ENCODE measurements around the gene GLB1L2.

Gene GLB1L2

DNA sequence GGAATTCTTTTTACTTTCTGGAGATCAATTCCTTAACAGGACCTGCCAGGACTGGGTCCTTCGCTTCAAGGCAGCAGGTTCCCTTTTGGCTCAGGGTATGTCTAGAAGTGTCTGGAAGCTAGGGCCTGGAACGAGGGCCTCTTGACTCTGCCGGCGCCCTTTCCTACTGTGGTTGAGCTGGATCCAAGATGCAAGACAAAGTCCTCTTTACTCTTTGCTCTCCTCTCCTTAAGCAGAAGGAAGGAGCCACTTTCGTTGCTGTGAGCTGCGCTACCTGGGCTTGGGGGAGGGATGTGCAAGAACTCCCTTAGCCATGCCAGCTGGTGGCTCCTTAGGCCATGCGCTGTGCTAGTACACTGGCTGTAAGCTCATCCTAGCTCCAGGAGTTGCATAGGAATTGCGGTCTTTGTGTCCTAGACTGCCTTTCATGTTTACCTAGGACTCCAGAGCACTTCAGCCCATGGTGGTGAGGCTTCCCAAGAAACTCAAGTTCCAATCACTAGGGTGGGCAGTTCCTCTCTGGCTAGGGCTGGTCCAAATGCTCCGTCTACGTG, 18.1 kb downstream of the GLB1L2 start:
- no peak for DNase-seq

DNA sequence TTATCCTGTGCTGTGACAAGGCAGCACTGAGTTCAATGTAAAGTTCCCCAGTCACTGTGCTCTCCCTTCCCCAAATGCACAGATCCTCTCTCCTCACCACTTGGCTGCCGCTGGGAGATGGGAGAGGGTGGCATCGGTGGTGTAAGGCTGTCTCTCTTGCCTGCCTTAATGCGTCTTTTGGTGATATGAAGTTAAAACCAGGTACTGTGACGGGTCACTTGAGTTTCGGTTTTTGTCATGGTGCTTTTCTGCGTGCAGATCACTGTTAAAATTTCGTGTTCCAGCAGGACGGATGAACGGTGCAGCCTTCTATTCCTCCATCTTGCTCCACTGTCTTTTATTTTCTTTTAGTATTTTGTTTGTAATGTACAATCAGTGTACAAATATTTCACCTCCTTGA, 18.6 kb downstream of the GLB1L2 start:
- DNase-seq = no peak

DNA sequence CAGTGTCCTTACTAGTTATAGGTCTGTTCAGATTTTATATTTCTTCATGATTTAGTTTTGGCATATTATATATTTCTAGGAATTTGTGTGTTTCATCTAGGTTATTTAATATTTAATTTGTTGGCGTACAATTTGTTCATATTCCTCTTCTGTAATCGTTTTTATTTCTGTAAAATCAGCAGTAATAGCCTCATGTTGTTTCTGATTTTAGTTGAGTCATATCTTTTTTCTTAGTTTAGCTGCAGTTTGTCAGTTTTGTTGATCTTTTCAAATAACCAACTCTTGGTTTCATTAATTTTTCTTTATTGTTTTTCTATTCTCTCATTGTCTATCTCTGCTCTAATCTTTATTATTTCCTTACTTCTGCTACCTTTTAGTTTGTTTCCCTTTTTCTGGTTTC, 20.3 kb downstream of the GLB1L2 start:
- DNase-seq = no peak

DNA sequence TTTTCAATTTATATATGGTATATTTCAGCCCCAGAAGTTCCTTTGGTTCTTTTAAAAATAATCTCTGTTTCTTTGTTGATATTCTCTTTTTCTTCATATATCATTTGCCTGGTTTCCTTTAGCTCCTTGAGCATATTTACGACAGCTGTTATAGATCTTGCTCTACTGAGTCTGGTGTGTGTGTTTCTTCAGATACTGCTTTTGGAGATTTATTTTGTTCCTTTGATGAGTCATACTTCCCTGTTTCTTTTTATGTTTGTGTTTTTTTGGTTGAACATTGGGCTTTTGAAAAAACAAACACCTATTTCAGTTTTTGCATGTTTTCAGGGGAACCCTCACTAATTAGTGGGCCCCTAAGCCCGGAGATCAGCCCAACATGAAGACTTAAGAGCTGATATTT, 23.3 kb downstream of the GLB1L2 start:
- DNase-seq = no peak

DNA sequence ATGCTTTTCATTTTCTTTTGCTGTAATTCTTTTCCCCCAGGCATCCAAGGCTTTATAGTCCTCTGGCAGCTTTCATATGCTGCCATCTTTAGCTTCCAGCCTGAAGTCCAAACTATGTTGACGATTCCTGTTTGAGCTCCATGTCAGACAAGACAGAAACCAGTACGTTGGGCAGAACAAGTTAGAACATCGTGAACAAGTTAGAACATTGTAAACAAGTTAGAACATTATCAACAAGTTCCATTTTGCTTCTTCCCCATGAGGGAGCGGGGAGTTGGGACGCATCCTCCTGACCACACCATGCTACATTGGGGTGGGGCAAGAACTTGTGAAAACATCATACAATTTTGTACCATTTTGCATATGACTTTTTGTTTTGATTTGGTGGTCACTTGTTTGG, 23.9 kb downstream of the GLB1L2 start:
- no peak for DNase-seq

DNA sequence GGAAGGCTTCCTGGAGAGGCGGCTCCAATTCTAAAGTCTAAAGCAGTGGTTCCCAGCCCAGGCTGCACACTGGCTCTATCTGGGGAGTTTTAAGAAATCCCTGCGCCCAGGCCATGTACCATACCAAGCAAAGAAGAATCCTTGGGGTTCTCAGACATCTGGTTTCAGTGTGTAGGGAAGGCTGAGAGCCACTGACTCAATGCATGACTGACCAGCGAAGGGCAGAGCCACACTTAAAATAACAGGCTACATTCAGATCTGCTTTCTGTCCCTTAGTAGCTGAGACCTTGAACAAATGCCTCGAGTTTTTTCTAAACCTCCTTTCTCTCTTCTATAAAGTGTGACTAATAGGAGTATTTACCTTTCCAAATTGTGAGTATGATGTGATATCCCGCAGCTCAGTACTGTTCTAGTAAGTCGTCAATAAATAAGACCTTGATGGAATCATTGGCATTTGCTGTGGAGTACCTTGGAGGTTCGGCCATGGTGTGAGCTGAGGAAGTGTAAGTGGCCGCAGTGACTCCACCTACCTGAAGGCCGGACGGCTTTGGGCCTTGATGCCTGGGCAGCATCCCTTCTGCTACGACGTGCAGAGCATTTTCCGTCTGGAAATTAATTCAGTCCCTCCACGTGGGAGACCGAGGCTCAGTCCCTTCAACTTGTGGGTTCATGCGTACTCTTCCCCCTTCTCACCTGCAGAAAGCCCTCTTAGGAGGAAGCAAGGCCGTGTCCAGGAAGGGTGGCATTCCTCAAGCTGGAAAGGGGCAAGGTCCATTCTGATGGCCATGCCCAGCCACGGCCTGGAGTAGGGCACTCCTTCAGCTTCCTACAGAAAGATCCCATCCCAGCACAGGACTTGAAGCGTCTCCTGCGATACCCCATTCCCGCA, 25.1 kb downstream of the GLB1L2 start:
- DNase-seq = no peak

DNA sequence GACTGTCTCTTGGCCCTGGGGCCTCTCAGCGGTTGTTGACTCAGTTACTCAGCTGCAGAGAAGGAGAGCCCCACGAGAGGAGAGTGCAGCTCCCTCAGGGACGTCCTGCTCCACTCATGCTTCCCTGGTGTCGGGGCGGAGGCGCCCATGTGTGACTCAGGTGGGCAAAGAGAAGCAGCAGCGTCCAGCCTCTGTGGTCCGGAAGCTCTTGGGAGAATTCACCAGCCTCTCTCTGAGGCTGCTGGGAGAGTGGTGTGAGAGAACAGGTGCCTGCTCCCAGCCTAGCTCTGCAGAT, 25.7 kb downstream of the GLB1L2 start:
- no peak for DNase-seq

DNA sequence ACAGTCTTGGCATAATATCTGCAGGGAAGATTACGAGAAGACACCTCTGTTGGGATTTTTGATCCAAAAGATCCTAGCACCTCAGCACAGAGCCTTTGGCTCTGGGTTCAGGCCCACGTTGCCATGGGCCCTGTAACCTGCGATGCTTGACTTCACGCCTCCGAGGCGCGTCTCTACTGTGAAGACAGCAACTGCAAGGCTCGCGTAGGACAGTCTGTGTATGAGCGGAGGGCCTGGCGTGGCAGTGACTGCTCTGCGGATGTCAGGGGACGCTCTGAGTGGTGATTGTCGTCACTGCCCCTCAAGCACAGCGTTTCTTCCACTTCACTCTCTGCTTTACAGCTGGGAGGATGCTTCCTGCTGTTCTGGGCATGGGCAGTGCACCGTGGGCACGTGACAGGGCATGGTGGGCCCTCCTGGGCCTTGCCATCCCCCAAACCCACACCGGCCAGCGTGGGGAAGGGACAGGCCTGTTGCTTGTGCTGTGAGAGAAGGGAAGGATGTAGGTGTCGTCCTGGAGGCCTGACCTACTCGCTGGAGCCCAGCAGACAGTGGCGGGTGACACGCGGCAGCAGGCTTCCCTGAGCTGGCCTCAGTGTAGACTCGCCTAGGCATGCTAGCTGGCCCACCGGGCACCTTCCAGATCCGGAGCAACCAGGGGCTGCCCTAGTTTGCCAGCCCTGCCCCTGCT, 26.5 kb downstream of the GLB1L2 start:
- no peak for DNase-seq

DNA sequence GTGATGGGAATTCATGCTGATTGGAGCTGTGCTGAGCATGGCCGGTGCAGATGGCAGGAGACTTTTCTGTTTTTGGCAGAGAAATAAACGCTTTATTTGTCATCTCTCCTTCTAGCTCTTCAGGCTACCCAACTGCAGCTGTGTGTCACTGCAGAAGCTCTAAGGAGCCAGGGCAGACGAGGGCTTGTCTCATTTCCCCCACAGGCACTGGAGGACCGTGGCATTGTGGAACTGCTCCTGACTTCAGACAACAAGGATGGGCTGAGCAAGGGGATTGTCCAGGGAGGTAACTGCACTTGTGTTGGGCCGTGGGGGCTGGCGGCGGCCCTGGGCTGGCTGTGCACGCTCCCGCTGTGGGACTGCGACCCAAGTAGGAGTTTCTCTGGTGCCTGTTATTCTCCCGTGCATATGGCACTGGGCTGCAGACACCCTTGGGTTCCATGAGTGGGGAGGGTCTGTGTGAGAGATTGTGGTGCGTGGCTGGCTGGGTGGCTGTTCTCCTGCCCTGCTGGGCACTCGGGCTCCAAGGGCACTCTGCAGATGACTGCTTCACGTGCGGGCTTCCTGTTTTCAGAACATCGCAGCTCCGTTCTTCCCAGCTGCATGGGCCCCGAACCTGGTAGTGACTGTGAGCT, 27.2 kb downstream of the GLB1L2 start:
- no peak for DNase-seq

DNA sequence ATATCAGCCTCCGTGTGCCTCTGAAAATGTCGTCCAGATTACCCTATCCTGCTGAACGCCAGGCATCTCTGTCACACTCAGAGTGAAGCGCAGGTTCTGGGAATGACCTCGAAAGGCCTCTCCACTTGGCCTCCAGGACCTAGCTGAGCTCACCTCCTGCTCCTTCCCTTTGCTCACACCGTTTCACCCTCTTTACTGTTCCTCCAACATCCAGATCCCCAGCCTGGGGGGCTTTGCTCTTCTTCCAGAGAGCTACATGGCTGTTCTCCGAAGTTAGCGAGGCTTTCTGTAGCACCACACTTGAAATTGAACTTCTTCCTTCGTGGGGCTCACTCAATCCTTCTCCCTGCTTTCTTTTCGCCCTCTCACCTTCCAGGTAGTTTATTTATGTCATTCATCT, 27.9 kb downstream of the GLB1L2 start:
- no peak for DNase-seq

DNA sequence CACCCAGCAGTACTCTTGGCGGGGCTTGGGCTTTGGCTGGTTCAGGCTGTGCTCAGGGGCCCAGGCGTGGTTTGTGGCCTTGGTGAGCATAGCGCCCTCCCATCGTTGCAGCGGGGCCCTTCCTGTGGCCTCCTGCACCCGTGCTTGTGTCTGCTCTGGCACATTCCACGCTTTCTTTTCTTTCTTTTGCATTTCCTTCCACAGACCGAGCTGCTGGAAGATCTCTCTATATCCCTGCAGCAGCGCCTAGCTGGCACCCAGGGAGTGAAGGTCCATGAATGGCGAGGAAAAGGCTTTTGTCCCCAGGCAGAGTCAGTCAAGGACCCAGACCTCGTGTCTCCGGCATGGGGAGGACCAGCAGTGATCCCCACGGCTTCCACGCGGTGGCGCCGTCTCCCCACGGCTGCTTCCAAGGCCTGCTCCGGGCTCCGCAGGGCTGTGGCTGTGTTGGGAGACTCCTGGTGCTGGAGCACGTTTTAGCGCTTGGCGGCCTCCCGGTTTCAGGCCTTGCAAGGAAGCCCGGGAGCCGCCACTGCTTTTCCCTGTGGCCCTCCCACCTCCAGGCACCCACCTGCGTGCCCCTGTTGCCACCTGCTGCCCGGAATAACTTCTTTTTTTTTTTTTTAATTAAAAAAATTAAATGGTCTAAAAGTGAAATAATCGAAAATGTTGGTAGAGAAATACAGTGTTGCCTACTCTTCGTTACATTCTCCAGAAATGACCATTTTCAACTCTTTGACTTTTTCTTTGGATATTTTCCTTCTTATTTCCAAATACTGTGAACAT, 28.5 kb downstream of the GLB1L2 start:
- no peak for DNase-seq

DNA sequence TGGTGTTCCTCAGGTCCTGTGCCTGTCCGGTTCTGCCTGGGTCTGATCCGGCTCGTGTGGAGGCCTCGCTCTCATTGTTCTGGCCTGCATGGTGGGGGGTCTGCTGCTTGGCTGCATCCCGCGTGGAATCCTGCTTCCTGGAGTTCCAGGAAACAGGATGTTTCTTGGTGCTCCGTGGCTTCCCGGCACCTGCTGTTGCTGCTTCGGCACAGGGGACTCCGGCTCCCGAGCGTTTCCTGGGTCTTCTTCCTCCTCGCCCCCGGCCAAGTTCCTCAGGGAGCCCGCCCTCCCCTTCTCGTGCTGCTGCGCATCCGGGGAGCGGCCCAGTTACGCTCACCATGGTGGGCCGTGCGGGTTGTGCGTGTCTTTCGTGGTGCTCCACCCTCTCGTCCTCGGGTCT, 29.9 kb downstream of the GLB1L2 start:
- DNase-seq = no peak

DNA sequence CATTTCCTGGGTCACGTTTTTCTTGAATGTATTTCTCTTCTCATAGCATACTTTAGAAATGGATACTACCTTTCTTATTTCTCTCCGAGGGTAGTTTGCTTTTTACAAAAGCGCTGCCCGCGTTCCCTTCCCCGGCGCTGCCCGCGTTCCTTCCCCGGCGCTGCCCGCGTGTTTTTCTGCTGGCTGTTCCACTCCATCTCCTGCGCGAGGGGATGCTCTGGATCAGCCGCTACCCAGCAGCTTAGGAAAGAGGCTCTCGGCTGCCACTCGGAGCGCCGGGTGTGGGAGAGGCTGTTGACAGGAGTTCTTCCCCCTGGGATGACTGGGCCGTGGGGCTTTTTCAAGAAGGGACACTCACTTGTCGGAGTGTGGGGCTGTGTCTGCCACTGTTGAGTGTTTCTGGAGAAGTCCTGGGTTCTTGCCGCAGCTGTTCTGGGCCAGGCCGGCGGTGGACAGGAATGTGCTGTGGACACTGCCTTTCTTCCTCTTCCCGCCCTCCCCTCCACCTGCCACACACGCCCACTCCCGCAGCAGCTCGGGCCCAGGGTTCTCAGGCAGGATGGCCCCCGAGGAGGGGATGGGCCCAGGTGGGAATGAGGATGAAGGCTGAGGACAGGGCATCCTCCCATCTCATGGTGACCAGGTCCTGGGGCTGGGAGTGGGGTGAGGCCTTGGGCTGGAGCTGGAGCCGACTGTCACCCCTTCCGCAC, 30.6 kb downstream of the GLB1L2 start:
- DNase-seq = no peak

DNA sequence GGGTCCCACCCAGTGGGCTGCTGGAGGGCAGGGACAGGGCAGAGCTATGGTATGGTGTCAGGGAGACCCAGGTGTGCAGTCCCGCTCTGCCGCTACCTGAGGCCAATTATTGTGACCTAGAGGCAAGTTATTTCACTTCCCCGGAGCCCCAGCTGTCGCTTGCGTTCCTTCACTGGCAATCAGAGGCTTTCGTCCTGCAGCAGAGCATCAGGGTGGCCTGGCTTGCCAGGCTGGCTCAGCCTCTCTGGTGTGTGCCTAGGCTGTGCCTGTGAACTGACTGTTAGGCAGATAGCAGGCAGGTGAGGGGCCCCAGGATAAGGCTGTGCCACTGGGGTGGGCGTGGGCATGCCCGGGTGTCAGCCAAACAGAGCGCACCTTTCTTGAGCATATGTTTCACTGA, 31.4 kb downstream of the GLB1L2 start:
- no peak for DNase-seq

DNA sequence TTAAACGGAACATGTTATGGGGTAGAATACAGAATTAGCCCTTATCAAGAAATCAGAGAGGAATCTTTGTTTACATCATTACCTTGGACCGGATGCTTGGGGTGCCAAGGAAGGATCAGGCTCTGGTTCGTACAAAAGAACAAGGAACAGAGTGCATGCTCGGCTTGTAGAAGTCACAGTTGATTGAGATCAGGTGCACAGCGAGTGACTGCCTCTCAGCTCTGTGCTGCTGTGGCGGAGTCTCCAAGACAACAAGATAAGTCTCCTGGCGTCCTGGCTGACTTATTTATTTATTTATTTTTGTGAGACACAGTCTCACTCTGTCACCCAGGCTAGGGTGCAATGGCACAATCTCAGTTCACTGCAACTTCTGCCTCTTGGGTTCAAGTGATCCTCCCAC, 31.8 kb downstream of the GLB1L2 start:
- DNase-seq = no peak

DNA sequence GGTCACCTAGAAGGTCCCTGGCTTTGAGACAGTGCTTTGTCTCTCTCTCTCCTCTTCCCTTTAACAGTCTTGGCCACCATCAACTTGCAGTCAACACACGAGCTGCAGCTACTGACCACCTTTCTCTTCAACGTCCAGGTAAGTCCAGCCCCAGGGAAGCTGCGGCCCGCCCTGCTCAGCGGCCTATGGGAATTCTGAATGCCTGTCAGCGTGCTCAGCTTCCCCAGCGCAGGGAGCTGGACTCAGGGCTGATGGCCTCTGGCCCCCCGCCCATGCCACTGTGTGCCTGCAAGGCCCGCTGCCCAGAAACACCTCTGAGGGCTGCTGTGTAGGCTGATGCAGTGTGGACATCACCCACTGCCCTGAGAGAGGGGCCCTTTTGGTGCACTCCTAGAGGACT, 32.5 kb downstream of the GLB1L2 start:
- DNase-seq = no peak

DNA sequence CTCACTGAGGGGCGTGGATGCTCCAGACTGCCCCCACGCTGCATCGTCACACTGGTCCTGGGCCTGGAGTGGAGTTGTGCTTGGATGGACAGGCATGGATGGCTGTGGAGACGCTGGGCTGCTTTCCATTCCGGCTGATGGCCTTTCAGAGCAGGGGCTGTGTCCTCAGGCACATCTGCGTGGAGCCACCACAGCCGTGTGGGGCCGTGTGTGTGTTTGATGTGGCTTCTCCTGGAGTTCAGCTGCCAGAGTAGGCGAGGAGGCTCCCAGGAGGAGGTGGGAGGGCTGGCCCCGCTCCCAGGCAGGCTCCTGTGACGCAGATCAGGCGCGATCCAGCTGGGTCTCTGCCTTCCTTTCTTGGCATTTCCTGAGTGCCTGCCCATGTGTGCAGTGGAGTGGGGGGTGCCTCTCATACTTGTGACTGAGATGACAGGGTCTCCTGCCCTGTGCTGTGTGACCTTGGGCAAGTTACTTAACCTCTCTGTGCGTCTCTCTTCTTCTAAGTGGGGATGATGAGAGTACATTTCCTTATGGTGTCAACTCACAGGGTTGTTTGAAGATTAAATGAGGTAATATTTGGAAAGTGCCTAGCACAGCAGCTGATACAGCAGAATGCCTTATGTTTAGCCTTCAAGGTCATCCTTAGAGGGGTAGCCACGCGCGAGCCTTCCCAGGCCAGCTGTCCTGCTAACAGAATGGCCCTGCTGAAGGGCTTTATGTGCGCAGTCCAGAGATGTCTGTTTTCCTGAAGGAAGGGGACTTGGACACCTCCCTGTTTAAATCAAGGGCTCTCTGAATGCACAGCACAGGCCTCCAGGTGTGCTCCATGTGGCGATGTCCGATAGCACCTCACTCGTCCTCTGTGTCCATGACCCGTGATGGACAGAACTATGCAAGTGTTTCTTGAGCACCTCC, 33.5 kb downstream of the GLB1L2 start:
- no peak for DNase-seq

DNA sequence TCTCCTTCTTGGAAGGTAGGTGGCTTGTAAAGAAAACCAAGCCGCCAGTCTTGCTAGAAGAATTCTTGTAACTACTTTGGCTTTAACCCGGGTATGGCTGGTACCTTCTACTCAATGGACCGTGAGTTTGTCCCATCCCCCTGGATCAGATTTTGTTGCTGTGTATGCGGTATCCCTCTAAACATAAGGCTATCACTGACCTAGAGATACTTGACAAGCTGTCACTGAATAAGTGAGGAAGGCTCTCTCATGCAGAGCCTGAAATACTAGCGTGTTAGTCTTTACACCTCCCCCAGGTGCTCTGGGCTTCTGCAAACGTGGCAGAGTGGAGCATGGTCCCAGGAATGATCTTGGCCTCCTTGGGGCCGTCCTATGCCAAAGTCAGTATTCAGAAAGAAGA, 34.5 kb downstream of the GLB1L2 start:
- DNase-seq = no peak

DNA sequence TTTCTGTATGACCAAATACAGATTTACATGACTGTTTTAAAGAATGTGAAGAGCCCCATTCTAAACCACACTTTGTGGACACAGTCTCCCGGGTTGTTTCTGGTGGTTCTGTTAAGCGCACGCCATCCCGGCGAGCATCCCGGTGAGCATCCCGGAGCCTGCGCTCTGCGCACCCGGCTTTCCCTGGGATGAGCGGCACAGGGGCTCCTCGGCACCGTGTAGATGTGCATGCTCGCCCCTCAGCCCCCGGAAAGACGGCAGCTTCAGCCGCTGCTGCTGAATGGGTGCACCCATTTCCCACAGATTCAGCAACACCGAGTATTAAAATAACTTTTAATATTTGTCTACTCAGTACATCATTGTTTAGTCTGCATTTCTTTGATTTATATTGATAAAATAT, 36.0 kb downstream of the GLB1L2 start:
- DNase-seq = no peak

DNA sequence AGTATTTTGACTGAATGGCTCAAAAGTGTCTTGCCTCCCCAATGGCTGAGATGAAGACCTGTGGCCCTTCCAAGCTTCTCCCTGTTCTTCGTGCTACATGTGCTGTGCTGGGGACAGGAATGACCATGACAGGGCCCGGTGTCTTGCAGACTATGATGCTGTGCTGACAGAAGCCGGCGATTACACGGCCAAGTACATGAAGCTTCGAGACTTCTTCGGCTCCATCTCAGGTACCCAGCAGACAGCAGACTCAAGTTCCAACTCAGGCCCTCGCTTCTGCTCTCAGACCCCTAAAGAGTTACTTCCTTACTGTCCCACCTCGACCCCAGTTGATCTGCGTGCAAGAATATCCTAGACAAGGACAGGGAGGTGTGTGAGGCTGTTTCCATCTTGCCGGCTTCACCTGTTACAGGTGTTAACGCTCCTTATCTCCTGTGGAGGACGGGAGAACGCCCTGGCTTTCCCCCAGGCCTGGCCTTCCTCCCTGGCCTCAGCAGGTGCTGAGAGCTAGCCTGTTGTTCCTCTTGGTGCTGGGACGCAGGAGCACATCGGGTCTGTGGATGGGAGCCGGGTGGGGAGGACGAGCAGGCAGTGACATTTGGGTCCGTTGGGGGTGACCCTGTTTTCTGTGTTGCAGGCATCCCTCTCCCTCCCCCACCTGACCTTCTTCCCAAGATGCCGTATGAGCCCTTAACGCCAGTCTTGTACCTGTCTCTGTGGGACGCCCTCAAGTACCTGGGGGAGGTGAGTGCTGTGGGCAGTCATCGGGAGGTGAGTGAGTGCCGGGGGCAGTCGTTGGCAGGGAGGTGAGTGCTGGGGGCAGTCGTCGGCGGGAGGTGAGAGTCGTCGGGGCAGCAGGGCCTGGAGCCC, 38.1 kb downstream of the GLB1L2 start:
- DNase-seq = no peak
